K562 (cell line): ENCODE measurements around the gene PTPRE. TPM values are rescaled to one million over a fixed set of nuclear protein-coding genes. Genes with fewer than 3 reads are reported as not detected.

Source experiments
- ATAC-seq: fragments of 200-7000 bp; cut with Tn5 transposase; 3 replicates; pipeline ENCODE4 v1.9.1; 2020; ENCODE audit warnings: moderate library complexity
- BruUV-seq: library from RNA; stranded (reverse); fragments of 400-500 nt; replicated peaks from 2 replicates; lab custom pipeline; 2021; lab: Mats Ljungman, UMichigan
- CTCF ChIA-PET: fragments of 300-600 bp; formaldehyde crosslinking; extraction: SDS; loops from one replicate; lab custom pipeline; 2021; ENCODE audit warnings: low intra/inter-chr PET ratio; lab: Yijun Ruan, JAX
- POLR2A ChIA-PET: fragments of 300-600, 350-650 bp; sonication (Branson Sonifier 250); formaldehyde crosslinking; extraction: SDS; loops from one replicate; lab custom pipeline; 2021; ENCODE audit warnings: antibody characterized with exemption, inconsistent platforms; lab: Yijun Ruan, JAX
- DNase-seq, 4 experiments: peaks; one replicate each; pipeline versions ENCODE4 v3.0.0 to v3.0.0-alpha.2; 2011 to 2018; ENCODE audit warnings: low spot score in 3 of 4, mixed read lengths in 3 of 4; ENCODE audit errors: extremely low read depth in 1 of 4
- FAIRE-seq: peaks from 2 replicates; lab custom pipeline; 2011; peaks lifted over from hg19 to GRCh38; lab: Jason Lieb, UNC
- H2AFZ ChIP-seq: 2 replicates; pipeline ENCODE4 v1.6.0; 2011; ENCODE audit warnings: low read depth, low read length, control low read depth, inconsistent platforms
- H3K27ac ChIP-seq: fragments of 200-600 bp; 3 replicates; pipeline ENCODE4 v1.8.0; 2011; ENCODE audit warnings: low read depth, mild to moderate bottlenecking, control low read depth, inconsistent platforms, low read length, moderate library complexity, mixed read lengths; ENCODE audit errors: extremely low read depth
- H3K27me3 ChIP-seq, 2 experiments: fragments of 300-600 bp in 1 of 2; 2 replicates in 1 of 2; 3 replicates in 1 of 2; pipeline versions ENCODE4 v1.6.0 to v1.8.0; 2011; ENCODE audit warnings: inconsistent platforms in 2 of 2, low read length in 2 of 2, mild to moderate bottlenecking in 1 of 2, mixed read lengths in 1 of 2, moderate library complexity in 1 of 2; ENCODE audit not compliant: control insufficient read depth in 2 of 2, insufficient read depth in 2 of 2
- H3K36me3 ChIP-seq: fragments of 300-600 bp; 3 replicates; pipeline ENCODE4 v1.8.0; 2011; ENCODE audit warnings: mild to moderate bottlenecking, low read length, inconsistent platforms; ENCODE audit not compliant: control insufficient read depth, insufficient read depth
- H3K4me1 ChIP-seq, 2 experiments: fragments of 200-600 bp in 1 of 2; replicated peaks in 1 of 2; 2 replicates in 1 of 2; 3 replicates in 1 of 2; pipeline versions ENCODE4 v1.5.1 to v1.8.0; 2011; ENCODE audit warnings: inconsistent platforms in 2 of 2, low read length in 2 of 2, mild to moderate bottlenecking in 1 of 2, mixed read lengths in 1 of 2, moderate library complexity in 1 of 2; ENCODE audit not compliant: control insufficient read depth in 2 of 2, insufficient read depth in 2 of 2
- H3K4me2 ChIP-seq: 2 replicates; pipeline ENCODE4 v1.6.1; 2011; ENCODE audit warnings: low read length, control low read depth, inconsistent platforms, mixed read lengths; ENCODE audit not compliant: insufficient read depth
- H3K4me3 ChIP-seq: fragments of 200-600 bp; sonication (generic), shearing (Covaris generic); 2 replicates; pipeline ENCODE4 v1.5.1; 2016; ENCODE audit warnings: control low read depth, inconsistent platforms
- H3K79me2 ChIP-seq: fragments of 200-600 bp; 3 replicates; pipeline ENCODE4 v1.8.0; 2011; ENCODE audit warnings: low read length, inconsistent platforms; ENCODE audit not compliant: control insufficient read depth, insufficient read depth
- H3K9ac ChIP-seq, 2 experiments: 2 replicates each; pipeline versions ENCODE4 v1.6.0 to v1.6.1; 2011; ENCODE audit warnings: low read depth in 2 of 2, low read length in 2 of 2, control low read depth in 1 of 2, inconsistent platforms in 1 of 2, mild to moderate bottlenecking in 1 of 2, mixed read lengths in 1 of 2; ENCODE audit not compliant: insufficient read depth in 1 of 2
- H3K9me1 ChIP-seq: one replicate; pipeline ENCODE4 v1.6.0; 2011; ENCODE audit warnings: inconsistent platforms, mild to moderate bottlenecking, low read length, moderate library complexity; ENCODE audit not compliant: control insufficient read depth, insufficient read depth
- H3K9me3 ChIP-seq: replicated peaks from 2 replicates; pipeline ENCODE4 v1.5.1; 2011; ENCODE audit warnings: low read depth, low read length, inconsistent platforms; ENCODE audit not compliant: control insufficient read depth, insufficient read depth
- H4K20me1 ChIP-seq: replicated peaks from 2 replicates; pipeline ENCODE4 v1.6.1; 2011; ENCODE audit warnings: low read length, inconsistent platforms, mixed read lengths; ENCODE audit not compliant: control insufficient read depth, insufficient read depth
- RBFOX2 ChIP-seq: fragments of 200-400 bp; formaldehyde crosslinking; IDR thresholded peaks from 2 replicates; pipeline ENCODE4 v1.6.1; 2017; ENCODE audit warnings: low read depth, mild to moderate bottlenecking, low read length, moderate library complexity
- RUNX1 ChIP-seq: sonication (generic); IDR thresholded peaks from 2 replicates; pipeline ENCODE4 v1.6.1; 2016; ENCODE audit warnings: antibody characterized with exemption, low read depth
- SP1 ChIP-seq: sonication (generic); formaldehyde crosslinking; IDR thresholded peaks from 2 replicates; pipeline ENCODE4 v1.8.1; 2022; ENCODE audit warnings: mild to moderate bottlenecking, missing genetic modification reagents
- VEZF1 ChIP-seq: fragments of 200-800 bp; sonication (Bioruptor generic); IDR thresholded peaks from 2 replicates; pipeline ENCODE4 v1.6.1; 2017; ENCODE audit warnings: missing genetic modification characterization, missing compliant biosample characterization
- ZNF12 ChIP-seq: sonication (generic); formaldehyde crosslinking; IDR thresholded peaks from 2 replicates; pipeline ENCODE4 v1.4.0; 2020; ENCODE audit warnings: mild to moderate bottlenecking, missing genetic modification reagents
- ZNF253 ChIP-seq: fragments of 250-450 bp; sonication (Bioruptor Pico); conservative IDR thresholded peaks from 2 replicates; pipeline ENCODE4 v1.6.1; 2021; ENCODE audit warnings: mild to moderate bottlenecking
- ZNF384 ChIP-seq: IDR thresholded peaks from 2 replicates; pipeline ENCODE4 v1.6.1; 2012; ENCODE audit warnings: low read depth, low read length, improper control_type of control experiment
- ZNF551 ChIP-seq: fragments of 250-450 bp; sonication (Bioruptor Pico); IDR thresholded peaks from 2 replicates; pipeline ENCODE4 v1.5.0; 2021; ENCODE audit warnings: mild to moderate bottlenecking, moderate library complexity
- WGBS: fragments of 100-300 bp; shearing (Covaris generic); methylation state at CpG from one replicate; pipeline ENCODE4 v1.1.6; 2016; ENCODE audit warnings: low coverage, mixed read lengths; ENCODE audit not compliant: insufficient coverage; ENCODE audit errors: missing lambda C conversion rate; 5-methylcytosine and 5-hydroxymethylcytosine counted together
- in situ Hi-C: fragments of 300-500 bp; cut with MboI; formaldehyde crosslinking; loops from 4 replicates; pipeline ENCODE4 v1.15.0; 2018; ENCODE audit warnings: inconsistent platforms, mixed read lengths
- intact Hi-C: fragments of 100-400 bp; cut with micrococcal nuclease; formaldehyde crosslinking; loops from 2 replicates; pipeline ENCODE4 v1.14.2; 2022
- polyA plus RNA-seq, 8 experiments: library from polyadenylated mRNA; depleted of rRNA in 4 of 8; stranded (reverse) in 5 of 8; unstranded in 3 of 8; fragments of >200 nt; fragmentation: Nextera tagmentation in 2 of 8; fragmentation: Illumina TruSeq in 1 of 8; extraction: Ambion mirVana in 2 of 8; extraction: Trizol in 1 of 8; gene quantifications; 2 replicates each; pipeline versions ENCODE4 v1.2.1 to v1.2.3, GENCODE V29; 2011 to 2014; ENCODE audit warnings: inconsistent platforms in 1 of 8, missing spikeins in 1 of 8
- total RNA-seq, 7 experiments: library from RNA; depleted of rRNA in 6 of 7; stranded (reverse); fragments of >200 nt in 6 of 7; fragmentation: Illumina TruSeq in 2 of 7; extraction: Trizol in 2 of 7; gene quantifications; 2 replicates each; pipeline versions ENCODE4 v1.2.1 to v1.2.3, GENCODE V29; 2011 to 2021; ENCODE audit warnings: low replicate concordance in 1 of 7
- TF ChIP-seq, protein P1 (sequence below): sonication (generic); formaldehyde crosslinking; IDR thresholded peaks from 2 replicates; pipeline ENCODE4 v1.8.0; 2022; ENCODE audit warnings: mild to moderate bottlenecking, missing genetic modification reagents, borderline replicate concordance
- TF ChIP-seq, protein P2 (sequence below): sonication (generic); formaldehyde crosslinking; IDR thresholded peaks from 2 replicates; pipeline ENCODE4 v1.8.0; 2022; ENCODE audit warnings: mild to moderate bottlenecking, missing genetic modification reagents

PTPRE gene
- total and polyA plus RNA-seq, 9 of the 15 experiments (the other 6 are each of a cell fraction or from before 2014, with no cell fraction given), result 0.01 to 0.13 (median 0.04) TPM; not detected in 4

DNA sequence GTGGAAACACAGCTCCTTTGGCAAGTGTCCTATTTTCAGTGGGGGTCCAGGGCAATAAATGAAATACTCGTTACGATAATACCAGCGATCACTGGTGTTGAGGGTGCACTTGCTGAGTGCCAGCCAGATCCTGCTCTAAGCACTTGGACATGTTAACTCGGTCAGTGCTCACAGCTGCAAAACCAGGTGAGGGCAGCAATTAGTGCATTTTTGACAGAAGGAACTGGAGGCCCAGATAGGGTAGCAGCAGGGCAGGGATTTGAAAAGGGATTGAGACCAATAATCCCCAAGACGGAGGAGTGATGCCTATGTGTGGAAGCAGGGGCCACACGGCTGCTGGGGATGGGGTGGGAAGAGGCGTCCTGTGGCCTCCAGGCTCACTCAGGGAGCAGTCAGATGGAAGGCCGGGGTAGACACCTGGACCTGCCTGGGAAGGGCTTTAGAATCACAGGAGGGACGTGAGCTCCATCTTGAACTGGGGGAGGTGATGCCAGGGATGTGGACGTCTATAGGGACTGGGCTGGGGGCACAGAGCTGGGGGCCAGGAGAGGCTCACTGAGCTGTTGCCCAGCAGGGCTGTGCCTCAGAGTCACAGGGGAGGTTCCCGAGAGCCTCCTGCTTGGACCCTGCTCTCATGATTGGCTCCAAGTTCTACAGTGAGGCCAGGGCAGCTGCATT is 14.3 kb downstream of the PTPRE start:
- no peak overlapping the region for H3K9ac ChIP-seq
- WGBS, result 0% methylated on average over 9 of the region's 11 CpGs
- ATAC-seq (no peak), FAIRE-seq (no peak), DNase-seq (no peak)
- POLR2A ChIA-PET, result interaction anchor here (0.6 kb wide), 1 partner anchor 48 kb away, joined by 3 read pairs; no protein-coding TSS in a partner anchor
- CTCF ChIA-PET, result no interaction called here
- H3K27me3 ChIP-seq, result no peaks in the 10 kb centered on the region; a peak in 1 of 5 replicates
- no peak overlapping the region for H2AFZ ChIP-seq
- no peak overlapping the region for H3K4me3 ChIP-seq
- H3K79me2 ChIP-seq, result no peaks in the 10 kb centered on the region
- in situ Hi-C loops, result no loop called here
- no peak overlapping the region for H3K27ac ChIP-seq
- TF ChIP-seq ZNF551 (CRISPR knock-in tag), result no peak
- TF ChIP-seq ZNF253 (CRISPR knock-in tag), result no peak
- TF ChIP-seq ZNF12, result no peak
- TF ChIP-seq RBFOX2, result no peak
- no peak for TF ChIP-seq VEZF1
- no peak for TF ChIP-seq RUNX1
- TF ChIP-seq ZNF384, result no peak
- TF ChIP-seq, protein P1, sequence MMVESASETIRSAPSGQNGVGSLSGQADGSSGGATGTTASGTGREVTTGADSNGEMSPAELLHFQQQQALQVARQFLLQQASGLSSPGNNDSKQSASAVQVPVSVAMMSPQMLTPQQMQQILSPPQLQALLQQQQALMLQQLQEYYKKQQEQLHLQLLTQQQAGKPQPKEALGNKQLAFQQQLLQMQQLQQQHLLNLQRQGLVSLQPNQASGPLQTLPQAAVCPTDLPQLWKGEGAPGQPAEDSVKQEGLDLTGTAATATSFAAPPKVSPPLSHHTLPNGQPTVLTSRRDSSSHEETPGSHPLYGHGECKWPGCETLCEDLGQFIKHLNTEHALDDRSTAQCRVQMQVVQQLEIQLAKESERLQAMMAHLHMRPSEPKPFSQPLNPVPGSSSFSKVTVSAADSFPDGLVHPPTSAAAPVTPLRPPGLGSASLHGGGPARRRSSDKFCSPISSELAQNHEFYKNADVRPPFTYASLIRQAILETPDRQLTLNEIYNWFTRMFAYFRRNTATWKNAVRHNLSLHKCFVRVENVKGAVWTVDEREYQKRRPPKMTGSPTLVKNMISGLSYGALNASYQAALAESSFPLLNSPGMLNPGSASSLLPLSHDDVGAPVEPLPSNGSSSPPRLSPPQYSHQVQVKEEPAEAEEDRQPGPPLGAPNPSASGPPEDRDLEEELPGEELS (CRISPR knock-in tag), result no peak
- no peak for TF ChIP-seq SP1
- TF ChIP-seq, protein P2, sequence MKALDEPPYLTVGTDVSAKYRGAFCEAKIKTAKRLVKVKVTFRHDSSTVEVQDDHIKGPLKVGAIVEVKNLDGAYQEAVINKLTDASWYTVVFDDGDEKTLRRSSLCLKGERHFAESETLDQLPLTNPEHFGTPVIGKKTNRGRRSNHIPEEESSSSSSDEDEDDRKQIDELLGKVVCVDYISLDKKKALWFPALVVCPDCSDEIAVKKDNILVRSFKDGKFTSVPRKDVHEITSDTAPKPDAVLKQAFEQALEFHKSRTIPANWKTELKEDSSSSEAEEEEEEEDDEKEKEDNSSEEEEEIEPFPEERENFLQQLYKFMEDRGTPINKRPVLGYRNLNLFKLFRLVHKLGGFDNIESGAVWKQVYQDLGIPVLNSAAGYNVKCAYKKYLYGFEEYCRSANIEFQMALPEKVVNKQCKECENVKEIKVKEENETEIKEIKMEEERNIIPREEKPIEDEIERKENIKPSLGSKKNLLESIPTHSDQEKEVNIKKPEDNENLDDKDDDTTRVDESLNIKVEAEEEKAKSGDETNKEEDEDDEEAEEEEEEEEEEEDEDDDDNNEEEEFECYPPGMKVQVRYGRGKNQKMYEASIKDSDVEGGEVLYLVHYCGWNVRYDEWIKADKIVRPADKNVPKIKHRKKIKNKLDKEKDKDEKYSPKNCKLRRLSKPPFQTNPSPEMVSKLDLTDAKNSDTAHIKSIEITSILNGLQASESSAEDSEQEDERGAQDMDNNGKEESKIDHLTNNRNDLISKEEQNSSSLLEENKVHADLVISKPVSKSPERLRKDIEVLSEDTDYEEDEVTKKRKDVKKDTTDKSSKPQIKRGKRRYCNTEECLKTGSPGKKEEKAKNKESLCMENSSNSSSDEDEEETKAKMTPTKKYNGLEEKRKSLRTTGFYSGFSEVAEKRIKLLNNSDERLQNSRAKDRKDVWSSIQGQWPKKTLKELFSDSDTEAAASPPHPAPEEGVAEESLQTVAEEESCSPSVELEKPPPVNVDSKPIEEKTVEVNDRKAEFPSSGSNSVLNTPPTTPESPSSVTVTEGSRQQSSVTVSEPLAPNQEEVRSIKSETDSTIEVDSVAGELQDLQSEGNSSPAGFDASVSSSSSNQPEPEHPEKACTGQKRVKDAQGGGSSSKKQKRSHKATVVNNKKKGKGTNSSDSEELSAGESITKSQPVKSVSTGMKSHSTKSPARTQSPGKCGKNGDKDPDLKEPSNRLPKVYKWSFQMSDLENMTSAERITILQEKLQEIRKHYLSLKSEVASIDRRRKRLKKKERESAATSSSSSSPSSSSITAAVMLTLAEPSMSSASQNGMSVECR, result no peak
- H3K4me2 ChIP-seq, result no peak overlapping the region
- no peaks in the 10 kb centered on the region for H3K9me1 ChIP-seq
- H3K9me3 ChIP-seq, result no peaks in the 10 kb centered on the region
- no peaks in the 10 kb centered on the region for H3K4me1 ChIP-seq
- H3K36me3 ChIP-seq, result no peaks in the 10 kb centered on the region
- H4K20me1 ChIP-seq, result no peaks in the 10 kb centered on the region
- BruUV-seq, result no TSS peak
- intact Hi-C loops, result no loop called here
